RWPE1 (cell line): ENCODE results near the gene PRKCSH.
"Not testable (repeated sequence)": the region's sequence is repeated elsewhere in the genome, so short reads cannot be mapped to it uniquely, and the experiment has no call there.

Experiments used
- CTCF ChIA-PET: fragments of 350-600 bp; sonication (Branson Sonifier 250); formaldehyde crosslinking; extraction: SDS; loops from one replicate; lab custom pipeline; 2021; lab: Yijun Ruan, JAX
- POLR2A ChIA-PET: fragments of 400-600 bp; formaldehyde crosslinking; extraction: SDS; loops from one replicate; lab custom pipeline; 2020; ENCODE audit warnings: antibody characterized with exemption; ENCODE audit not compliant: low non-redundant PET; lab: Yijun Ruan, JAX
- DNase-seq: peaks from one replicate; pipeline ENCODE4 v3.0.0; 2012; ENCODE audit warnings: low spot score
- H3K27ac ChIP-seq: fragments of 450-650 bp; 2 replicates; pipeline ENCODE4 v1.5.1; 2017
- CTCF ChIP-seq: fragments of 450-650 bp; conservative IDR thresholded peaks from 2 replicates; pipeline ENCODE4 v1.5.1; 2017; ENCODE audit warnings: low read depth, mild to moderate bottlenecking

Gene PRKCSH

GRCh38 chr19:11450570-11451326 is 15.3 kb downstream of the PRKCSH start:
- POLR2A ChIA-PET = no interaction called here
- DNase-seq = no peak
- no peak for TF ChIP-seq CTCF
- CTCF ChIA-PET = no interaction called here
- peak overlapping the region; percentile 31 for H3K27ac ChIP-seq

- POLR2A ChIA-PET = no interaction called here
- CTCF ChIA-PET = no interaction called here
- no peak overlapping the region for H3K27ac ChIP-seq
These were observed 16.0 kb downstream of the PRKCSH start for GRCh38 chr19:11451327-11451870.

GRCh38 chr19:11451871-11452619 is 16.6 kb downstream of the PRKCSH start:
- DNase-seq = no peak
- ChIA-PET CTCF (interaction anchor here (0.6 kb wide), 1 partner anchor 326 kb away, joined by 3 read pairs; no protein-coding TSS in a partner anchor), POLR2A (no interaction called here)
- H3K27ac ChIP-seq = no peak overlapping the region
- no peak for TF ChIP-seq CTCF

More at GRCh38 chr19:11451327-11451870, 16.0 kb downstream of the PRKCSH start:
- no peak for TF ChIP-seq CTCF
- no peak for DNase-seq

GRCh38 chr19:11452620-11453310 is 17.3 kb downstream of the PRKCSH start:
- no peak for DNase-seq
- TF ChIP-seq CTCF = no peak
- CTCF ChIA-PET = interaction anchor here (0.6 kb wide), 1 partner anchor 327 kb away, joined by 3 read pairs; no protein-coding TSS in a partner anchor
- H3K27ac ChIP-seq = no peak overlapping the region
- POLR2A ChIA-PET = no interaction called here

- CTCF ChIA-PET = no interaction called here
- TF ChIP-seq CTCF = peak; percentile 30
These were observed 18.3 kb downstream of the PRKCSH start for GRCh38 chr19:11453468-11454341.

GRCh38 chr19:11455233-11455554 is 19.8 kb downstream of the PRKCSH start:
- H3K27ac ChIP-seq, DNase-seq: not testable (repeated sequence)
- ChIA-PET CTCF (interaction anchor here (0.7 to 1.1 kb wide), 2 partner anchors 27 to 74 kb away, joined by 3 to 5 read pairs; no protein-coding TSS in a partner anchor), POLR2A (interaction anchor here (0.6 kb wide), 1 partner anchor 22 kb away, joined by 5 read pairs; no protein-coding TSS in a partner anchor)

More at GRCh38 chr19:11453468-11454341, 18.3 kb downstream of the PRKCSH start:
- DNase-seq = no peak
- no peak overlapping the region for H3K27ac ChIP-seq
- POLR2A ChIA-PET = no interaction called here
